ENCODE measurements around the gene CD2BP2. TPM values are rescaled to one million over a fixed set of nuclear protein-coding genes. Genes with fewer than 3 reads are reported as not detected.

CD2BP2 gene
- total and polyA plus RNA-seq, 7 experiments from 2014 or later: 18.7 to 77.0 (median 40.8) TPM

GRCh38 chr16:30376461-30376902 is 21.4 kb upstream of the CD2BP2 start:
- Histone ChIP-seq H3K9me3 (ENCODE audit: control insufficient read depth in 2 of 3, low read length in 3 of 3) (no peaks in the 10 kb centered on the region), H3K36me3 (ENCODE audit: control insufficient read depth in 2 of 3, insufficient read depth in 3 of 3, low read length in 3 of 3) (peaks cover 0 to 13% (median 3%) of the 10 kb centered on the region in 3 experiments), H3K4me3 (ENCODE audit: low read length) (no peak overlapping the region), H3K27me3 (ENCODE audit: control insufficient read depth in 2 of 2, insufficient read depth in 2 of 2, low read length in 2 of 2) (no peaks in the 10 kb centered on the region), H3K4me1 (ENCODE audit: control insufficient read depth in 2 of 2, insufficient read depth in 2 of 2, low read length in 2 of 2) (peaks cover 38 to 52% of the 10 kb centered on the region in 2 donors), H3K27ac (ENCODE audit: low read depth, low read length) (peak overlapping the region; percentile 100)
- POLR2A ChIA-PET: interaction anchor here (1.0 to 10.9 kb wide), 8 partner anchors 8 to 311 kb away, joined by 3 to 254 read pairs (median 19); partner anchors contain the start of genes ALDOA, CORO1A, TBC1D10B and TBX6
- Mint-ChIP-seq H3K27me3 (no peaks in the 10 kb centered on the region), H3K9me3 (no peaks in the 10 kb centered on the region), H3K4me3 (peak overlapping the region in 3 of 10 donors; percentile 13 to 27 (median 16)), H3K4me1 (peaks cover 32 to 54% (median 42%) of the 10 kb centered on the region in 7 donors), H3K27ac (peak overlapping the region; percentile 76 to 100 (median 100)), H3K36me3 (peaks cover 4 to 22% (median 5%) of the 10 kb centered on the region in 5 donors)
- ATAC-seq (no peak), DNase-seq (no peak)
- intact Hi-C loops (cut with micrococcal nuclease): loop anchor here in 1 of 2 donors (5.0 to 10.0 kb wide), 3 partner anchors 181 to 548 kb away; partner anchors contain the start of genes FBXL19, TBX6, YPEL3 and ZNF764
- CTCF ChIA-PET: interaction anchor here (2.0 kb wide), 1 partner anchor 33 kb away, joined by 5 read pairs; no protein-coding TSS in a partner anchor

GRCh38 chr16:30375864-30376263 is 20.8 kb upstream of the CD2BP2 start:
- no peaks in the 10 kb centered on the region for H3K9me3 Mint-ChIP-seq
- Histone ChIP-seq H3K27ac (ENCODE audit: low read depth, low read length) (peak overlapping the region; percentile 100), H3K36me3 (ENCODE audit: control insufficient read depth in 2 of 3, insufficient read depth in 3 of 3, low read length in 3 of 3) (peaks cover 0 to 13% (median 3%) of the 10 kb centered on the region in 3 experiments), H3K4me1 (ENCODE audit: control insufficient read depth in 2 of 2, insufficient read depth in 2 of 2, low read length in 2 of 2) (peaks cover 36 to 50% of the 10 kb centered on the region in 2 donors), H3K4me3 (ENCODE audit: low read length) (no peak overlapping the region), H3K9me3 (ENCODE audit: control insufficient read depth in 2 of 3, low read length in 3 of 3) (no peaks in the 10 kb centered on the region), H3K27me3 (ENCODE audit: control insufficient read depth in 2 of 2, insufficient read depth in 2 of 2, low read length in 2 of 2) (no peaks in the 10 kb centered on the region)
- peak overlapping the region; percentile 12 to 100 (median 87) for H3K27ac Mint-ChIP-seq
- no peaks in the 10 kb centered on the region for H3K27me3 Mint-ChIP-seq
- intact Hi-C loops (cut with micrococcal nuclease): loop anchor here in 1 of 2 donors (5.0 to 10.0 kb wide), 3 partner anchors 181 to 549 kb away; partner anchors contain the start of genes FBXL19, TBX6, YPEL3 and ZNF764
- H3K4me3 Mint-ChIP-seq: peak overlapping the region in 3 of 10 donors; percentile 14 to 61 (median 25)
- CTCF ChIA-PET: interaction anchor here (0.5 to 2.0 kb wide), 2 partner anchors 10 to 34 kb away, joined by 3 to 5 read pairs; no protein-coding TSS in a partner anchor
- ATAC-seq (no peak), DNase-seq (no peak)
- H3K4me1 Mint-ChIP-seq: peaks cover 35 to 54% (median 44%) of the 10 kb centered on the region in 7 donors
- H3K36me3 Mint-ChIP-seq: peaks cover 4 to 18% (median 5%) of the 10 kb centered on the region in 5 donors
- POLR2A ChIA-PET: interaction anchor here (1.0 to 9.9 kb wide), 7 partner anchors 8 to 311 kb away, joined by 3 to 156 read pairs (median 7); partner anchors contain the start of genes ALDOA, CORO1A, TBC1D10B and TBX6

GRCh38 chr16:30374538-30374937 is 19.4 kb upstream of the CD2BP2 start, which contains the start of gene MYL11:
Gene MYL11, plus strand, starts transcription at chr16:30374802. Its CDS starts 56 bp downstream, at chr16:30374858.
- H3K4me3 ChIP-seq (ENCODE audit: low read length): no peak within 1 kb of the TSS
- Mint-ChIP-seq H3K36me3 (peaks cover 0 to 9% (median 0%) of the 10 kb centered on the region in 5 donors), H3K9me3 (peaks cover 0 to 2% (median 0%) of the 10 kb centered on the region in 11 donors), H3K4me1 (peaks cover 22 to 43% (median 34%) of the 10 kb centered on the region in 7 donors), H3K4me3 (peak within 1 kb of the TSS in 6 of 10 donors; percentile 10 to 61 (median 34)), H3K27ac (peak within 1 kb of the TSS; percentile 12 to 100 (median 84)), H3K27me3 (peaks cover 0 to 3% (median 0%) of the 10 kb centered on the region in 5 donors)
- POLR2A ChIA-PET: interaction anchor here (0.7 to 1.9 kb wide), 2 partner anchors 9 to 22 kb away, joined by 3 to 7 read pairs; no protein-coding TSS in a partner anchor
- H3K27ac ChIP-seq (ENCODE audit: low read depth, low read length): peak within 1 kb of the TSS; percentile 100
- CTCF ChIA-PET: interaction anchor here (0.6 kb wide), 1 partner anchor 40 kb away, joined by 4 read pairs; no protein-coding TSS in a partner anchor
- no peaks in the 10 kb centered on the region for H3K27me3 ChIP-seq (ENCODE audit: control insufficient read depth in 2 of 2, insufficient read depth in 2 of 2, low read length in 2 of 2)
- no peaks in the 10 kb centered on the region for H3K9me3 ChIP-seq (ENCODE audit: control insufficient read depth in 2 of 3, low read length in 3 of 3)
- peaks cover 0 to 13% (median 0%) of the 10 kb centered on the region in 3 experiments for H3K36me3 ChIP-seq (ENCODE audit: control insufficient read depth in 2 of 3, insufficient read depth in 3 of 3, low read length in 3 of 3)
- H3K4me1 ChIP-seq (ENCODE audit: control insufficient read depth in 2 of 2, insufficient read depth in 2 of 2, low read length in 2 of 2): peaks cover 22 to 37% of the 10 kb centered on the region in 2 donors
- no peak for DNase-seq
- intact Hi-C loops (cut with micrococcal nuclease): loop anchor here in 1 of 2 donors (10.0 kb wide), 2 partner anchors 280 to 550 kb away; partner anchors contain the start of genes FBXL19, TBX6 and YPEL3
- ATAC-seq: no peak

GRCh38 chr16:30372725-30373124 is 17.6 kb upstream of the CD2BP2 start:
- H3K27me3 ChIP-seq (ENCODE audit: control insufficient read depth in 2 of 2, insufficient read depth in 2 of 2, low read length in 2 of 2): no peaks in the 10 kb centered on the region
- peaks cover 22 to 36% of the 10 kb centered on the region in 2 donors for H3K4me1 ChIP-seq (ENCODE audit: control insufficient read depth in 2 of 2, insufficient read depth in 2 of 2, low read length in 2 of 2)
- Mint-ChIP-seq H3K36me3 (peaks cover 0 to 3% (median 0%) of the 10 kb centered on the region in 5 donors), H3K27me3 (peaks cover 0 to 3% (median 0%) of the 10 kb centered on the region in 5 donors), H3K4me3 (peak overlapping the region in 5 of 10 donors; percentile 6 to 61 (median 41)), H3K9me3 (peaks cover 0 to 2% (median 0%) of the 10 kb centered on the region in 11 donors), H3K27ac (peak overlapping the region in 8 of 9 donors; percentile 26 to 98 (median 84)), H3K4me1 (peaks cover 36 to 50% (median 38%) of the 10 kb centered on the region in 7 donors)
- intact Hi-C loops (cut with micrococcal nuclease): loop anchor here in 1 of 2 donors (10.0 kb wide), 2 partner anchors 278 to 552 kb away; partner anchors contain the start of genes FBXL19, TBX6 and YPEL3
- H3K27ac ChIP-seq (ENCODE audit: low read depth, low read length): peak overlapping the region; percentile 80
- H3K9me3 ChIP-seq (ENCODE audit: control insufficient read depth in 2 of 3, low read length in 3 of 3): no peaks in the 10 kb centered on the region
- no peak overlapping the region for H3K4me3 ChIP-seq (ENCODE audit: low read length)
- peaks cover 0 to 10% (median 0%) of the 10 kb centered on the region in 3 experiments for H3K36me3 ChIP-seq (ENCODE audit: control insufficient read depth in 2 of 3, insufficient read depth in 3 of 3, low read length in 3 of 3)
- ATAC-seq (no peak), DNase-seq (no peak)
- CTCF ChIA-PET: no interaction called here
- POLR2A ChIA-PET: interaction anchor here (0.9 to 9.3 kb wide), 5 partner anchors 8 to 633 kb away, joined by 3 to 120 read pairs (median 20); partner anchors contain the start of genes SEPTIN1 and ZNF771

- Mint-ChIP-seq H3K4me1 (peaks cover 36 to 50% (median 42%) of the 10 kb centered on the region in 7 donors), H3K36me3 (peaks cover 0 to 7% (median 0%) of the 10 kb centered on the region in 5 donors), H3K27me3 (peaks cover 0 to 3% (median 0%) of the 10 kb centered on the region in 5 donors), H3K27ac (peak overlapping the region; percentile 26 to 98 (median 89)), H3K9me3 (peaks cover 0 to 2% (median 0%) of the 10 kb centered on the region in 11 donors), H3K4me3 (peak overlapping the region in 9 of 10 donors; percentile 68 to 90 (median 82))
- ATAC-seq (no peak), DNase-seq (no peak)
- no peaks in the 10 kb centered on the region for H3K9me3 ChIP-seq (ENCODE audit: control insufficient read depth in 2 of 3, low read length in 3 of 3)
- H3K4me1 ChIP-seq (ENCODE audit: control insufficient read depth in 2 of 2, insufficient read depth in 2 of 2, low read length in 2 of 2): peaks cover 25 to 37% of the 10 kb centered on the region in 2 donors
- H3K36me3 ChIP-seq (ENCODE audit: control insufficient read depth in 2 of 3, insufficient read depth in 3 of 3, low read length in 3 of 3): peaks cover 0 to 10% (median 0%) of the 10 kb centered on the region in 3 experiments
- CTCF ChIA-PET: interaction anchor here (1.1 to 2.0 kb wide), 5 partner anchors 12 to 308 kb away, joined by 3 to 11 read pairs (median 8); partner anchors contain the start of gene ZNF771
- POLR2A ChIA-PET: interaction anchor here (0.6 to 9.3 kb wide), 11 partner anchors 8 to 633 kb away, joined by 3 to 120 read pairs (median 13); partner anchors contain the start of genes ALDOA, CD2BP2, DCTPP1 and SEPTIN1
- peak overlapping the region; percentile 80 for H3K27ac ChIP-seq (ENCODE audit: low read depth, low read length)
- H3K4me3 ChIP-seq (ENCODE audit: low read length): no peak overlapping the region
- intact Hi-C loops (cut with micrococcal nuclease): loop anchor here in 1 of 2 donors (10.0 kb wide), 2 partner anchors 277 to 553 kb away; partner anchors contain the start of genes FBXL19, TBX6 and YPEL3
- H3K27me3 ChIP-seq (ENCODE audit: control insufficient read depth in 2 of 2, insufficient read depth in 2 of 2, low read length in 2 of 2): no peaks in the 10 kb centered on the region
Observed at GRCh38 chr16:30372038-30372712, 17.1 kb upstream of the CD2BP2 start.

Data from naive thymus-derived CD4-positive, alpha-beta T cell (primary cell).